Posterior cingulate gyrus (tissue), 11 donors: ENCODE data around the gene PSMD2.

ENCODE experiments used
- DNase-seq, 10 donors: peaks; one replicate each; pipeline versions ENCODE4 v3.0.0 to v3.0.0-alpha.2; 2020 to 2021; ENCODE audit warnings: mixed read lengths in 3 of 10
- intact Hi-C: fragments of 100-400 bp; cut with DNase I; formaldehyde crosslinking; loops from one replicate; pipeline ENCODE4 v1.15.1; 2023

PSMD2 gene

GRCh38 chr3:184351511-184352148, 52.6 kb downstream of the PSMD2 start:
- intact Hi-C loops, result no loop called here
- DNase-seq, result peak in 3 of 10 donors; percentile 27 to 61 (median 47)

DNA sequence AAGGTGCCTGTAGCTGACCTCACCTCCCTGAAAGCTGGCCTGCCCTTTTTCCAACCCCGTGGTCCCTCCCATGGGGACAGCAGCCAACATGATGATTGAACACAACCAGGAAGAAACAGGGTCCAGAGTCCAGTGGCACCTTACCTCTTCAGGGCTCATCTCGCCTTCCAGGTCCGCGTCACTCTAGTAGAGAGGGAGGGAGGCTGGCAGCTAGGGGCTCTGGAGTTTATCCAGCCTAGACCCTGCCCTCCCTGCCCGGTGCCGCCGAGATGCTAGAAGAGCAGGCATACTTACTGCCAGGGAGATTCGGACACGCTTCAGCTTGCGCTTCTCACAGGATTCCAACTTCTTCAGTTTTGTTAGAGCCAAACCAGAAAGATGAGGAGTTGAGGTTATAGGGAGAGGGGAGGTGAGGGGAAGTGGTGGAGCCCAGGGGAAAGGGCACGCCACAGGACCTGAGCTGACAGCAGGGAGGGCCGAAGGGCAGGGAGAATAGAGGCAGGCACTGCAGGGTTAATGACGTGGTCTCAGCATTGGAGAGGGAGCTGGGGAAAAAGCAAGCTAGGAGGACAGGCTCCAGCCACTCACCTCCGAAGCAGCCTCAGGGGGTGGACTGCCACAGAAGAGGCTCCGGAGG, 53.2 kb downstream of the PSMD2 start:
- peak in 2 of 10 donors; percentile 60 to 70 for DNase-seq
- intact Hi-C loops, result no loop called here

DNA sequence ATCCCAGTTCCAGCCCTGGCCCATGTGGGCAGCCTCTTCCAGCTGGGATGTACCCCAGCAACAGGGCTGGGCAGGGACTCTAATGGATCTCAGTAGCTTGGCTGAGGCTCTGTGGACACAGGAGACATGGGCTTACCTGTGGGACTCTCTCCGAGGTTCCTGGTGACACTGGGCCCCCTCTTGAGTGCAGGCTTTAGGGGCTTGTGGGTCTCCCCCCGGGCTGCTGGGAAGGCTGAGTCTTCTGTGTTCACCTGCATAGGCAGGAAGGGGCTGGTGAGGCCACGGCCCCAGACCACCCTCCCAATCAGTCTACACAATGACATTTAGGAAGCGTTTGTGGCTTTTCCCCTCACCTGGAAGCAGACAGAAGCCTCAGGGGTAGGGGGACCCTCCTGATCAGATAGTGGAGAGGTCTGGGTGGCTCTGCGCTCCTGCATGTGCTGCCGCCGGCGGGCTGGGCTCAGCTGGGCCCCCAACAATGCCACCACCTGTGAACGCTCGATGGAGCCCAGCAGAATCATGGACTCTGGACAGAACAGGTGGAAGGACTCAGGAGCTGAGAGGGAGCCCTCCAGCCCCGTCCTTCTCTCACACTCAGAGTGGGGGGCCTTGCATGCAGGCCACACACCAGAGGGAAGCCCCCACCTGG, 54.0 kb downstream of the PSMD2 start:
- intact Hi-C loops, result no loop called here
- DNase-seq, result peak in 2 of 10 donors; percentile 27 to 60

GRCh38 chr3:184353546-184353941, 54.5 kb downstream of the PSMD2 start:
- intact Hi-C loops, result no loop called here
- DNase-seq, result peak in 2 of 10 donors; percentile 50 to 78

GRCh38 chr3:184354121-184354728, 55.2 kb downstream of the PSMD2 start:
- intact Hi-C loops, result no loop called here
- peak in 5 of 10 donors; percentile 62 to 90 (median 81) for DNase-seq

DNA sequence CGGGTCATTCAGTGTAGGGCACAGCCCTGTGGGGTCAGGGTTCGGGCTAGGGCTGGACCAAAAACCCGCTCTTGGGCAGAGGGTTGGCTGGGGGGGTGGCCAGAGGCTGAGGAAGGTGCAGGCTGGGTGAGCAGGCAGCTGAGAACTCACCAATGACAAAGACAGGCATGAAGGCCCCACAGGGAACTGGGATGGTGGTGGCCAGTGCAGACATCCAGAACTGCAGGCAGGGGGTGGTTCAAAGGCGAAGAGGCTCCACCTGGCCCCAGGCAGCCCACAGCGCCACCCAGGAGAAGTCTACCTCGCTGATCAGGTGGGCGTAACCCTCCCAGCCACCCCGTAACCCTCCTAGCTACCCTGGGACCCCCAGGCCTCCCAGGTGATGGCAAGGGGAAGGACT, 55.7 kb downstream of the PSMD2 start:
- DNase-seq, result peak in 3 of 10 donors; percentile 41 to 68 (median 42)
- intact Hi-C loops, result no loop called here

- intact Hi-C loops, result no loop called here
These were observed 56.4 kb downstream of the PSMD2 start for GRCh38 chr3:184355261-184356040.

DNA sequence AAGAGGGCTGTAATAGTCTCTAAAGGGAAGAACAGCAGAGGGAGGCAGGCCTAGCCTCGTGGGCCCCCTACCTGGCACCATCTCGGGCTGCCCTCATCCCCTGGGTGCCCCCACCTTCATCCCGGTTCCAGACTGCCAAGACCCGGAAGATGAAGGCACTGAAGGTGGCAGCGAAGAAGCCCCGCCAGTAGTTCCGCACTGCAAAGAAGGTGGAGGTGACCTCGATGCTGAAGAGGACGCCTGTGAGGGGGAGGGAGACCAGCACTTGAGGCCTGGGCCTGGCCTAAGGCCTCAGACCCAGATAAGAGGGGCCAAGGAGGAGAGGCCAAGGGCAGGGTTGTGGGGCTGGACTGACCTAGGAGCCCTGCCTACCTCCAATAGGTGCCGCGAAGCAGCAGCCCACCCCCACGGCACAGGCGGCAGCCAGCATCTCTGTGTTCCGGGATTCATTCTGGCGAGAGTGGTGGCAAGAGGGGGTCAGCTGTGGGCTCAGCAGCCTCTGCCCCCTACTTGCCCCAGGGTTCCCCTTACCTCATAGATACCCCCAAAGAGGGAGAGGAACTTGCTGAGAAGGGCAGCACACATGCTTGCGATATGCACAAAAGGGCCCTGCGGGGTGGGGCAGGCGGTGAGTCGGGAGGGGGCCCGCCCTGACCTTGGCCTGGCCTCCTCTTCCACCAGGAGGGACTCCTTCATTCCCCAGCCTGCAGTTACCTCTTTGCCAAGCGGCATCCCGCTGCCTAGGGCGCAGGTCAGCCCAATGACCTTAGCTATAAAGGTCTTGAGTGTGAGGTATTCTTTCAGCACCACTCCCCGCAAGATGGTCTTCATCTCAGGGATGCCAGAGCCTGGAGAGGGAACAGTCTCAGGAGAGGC, 58.4 kb downstream of the PSMD2 start:
- intact Hi-C loops, result no loop called here
- peak in 3 of 10 donors; percentile 44 to 78 (median 66) for DNase-seq

More at GRCh38 chr3:184355261-184356040, 56.4 kb downstream of the PSMD2 start:
- DNase-seq, result peak in 3 of 10 donors; percentile 17 to 65 (median 45)

DNA sequence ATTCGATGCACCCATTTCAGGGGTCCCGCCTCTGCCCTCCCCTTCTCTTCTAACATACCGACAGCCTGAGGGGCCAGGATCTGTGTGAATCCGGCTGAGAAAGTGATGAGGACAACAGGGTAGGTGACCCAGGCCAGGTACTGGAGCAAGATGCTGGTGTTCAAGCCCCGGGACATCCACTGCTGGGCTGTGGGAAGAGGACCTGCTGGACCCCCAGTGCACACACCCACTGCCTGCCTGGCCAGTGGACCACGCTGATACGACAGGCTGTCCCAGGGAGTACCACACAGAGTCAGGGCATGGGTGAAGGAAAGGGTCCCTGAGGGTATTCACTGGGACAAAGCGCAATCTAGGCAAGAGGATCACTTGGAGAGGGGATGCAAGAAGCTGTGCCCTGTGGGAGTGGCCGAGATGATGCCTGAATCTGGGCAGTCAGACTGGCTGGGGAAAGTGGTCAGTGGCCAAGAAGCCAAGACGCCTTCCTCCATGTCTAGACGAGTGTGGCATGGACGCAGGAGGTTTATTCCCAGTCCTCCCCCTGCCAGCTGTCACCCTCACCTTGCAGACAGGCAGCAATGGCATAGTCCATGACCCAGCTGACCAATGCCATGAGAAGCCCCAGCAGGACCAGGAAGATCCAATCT, 59.2 kb downstream of the PSMD2 start:
- peak in 2 of 10 donors; percentile 28 to 40 for DNase-seq
- intact Hi-C loops, result no loop called here
